Retinal pigment epithelial cell (primary cell): Measurements from ENCODE around the gene SPRYD3.
"Not testable (repeated sequence)": the region's sequence is repeated elsewhere in the genome, so short reads cannot be mapped to it uniquely, and the experiment has no call there.

Experiments
- DNase-seq: peaks from one replicate; pipeline ENCODE4 v3.0.0-alpha.2; 2010; ENCODE audit warnings: low read depth
- H3K4me3 ChIP-seq: 2 replicates; pipeline ENCODE4 v1.5.1; 2011; ENCODE audit warnings: mild to moderate bottlenecking, low read length, control low read depth, moderate library complexity
- CTCF ChIP-seq: conservative IDR thresholded peaks from 2 replicates; pipeline ENCODE4 v1.5.1; 2011; ENCODE audit warnings: low read depth, low read length, control low read depth, inconsistent platforms

Gene SPRYD3

GRCh38 chr12:53045696-53046045 lies 33.5 kb downstream of the SPRYD3 start:
- peak overlapping the region; percentile 73 for H3K4me3 ChIP-seq
- DNase-seq: no peak
- TF ChIP-seq CTCF: no peak

GRCh38 chr12:53044896-53045695 lies 34.1 kb downstream of the SPRYD3 start:
- no peak for TF ChIP-seq CTCF
- no peak overlapping the region for H3K4me3 ChIP-seq
- DNase-seq: no peak

GRCh38 chr12:53044052-53044581 lies 35.1 kb downstream of the SPRYD3 start:
- no peak for DNase-seq
- TF ChIP-seq CTCF: no peak
- H3K4me3 ChIP-seq: no peak overlapping the region

- DNase-seq: no peak
- H3K4me3 ChIP-seq: no peak overlapping the region
- no peak for TF ChIP-seq CTCF
Observed at GRCh38 chr12:53042607-53043454, 36.4 kb downstream of the SPRYD3 start.

- no peak for DNase-seq
- TF ChIP-seq CTCF: no peak
- no peak overlapping the region for H3K4me3 ChIP-seq
Observed at GRCh38 chr12:53039851-53040250, 39.3 kb downstream of the SPRYD3 start.

- TF ChIP-seq CTCF: no peak
- no peak for DNase-seq
- H3K4me3 ChIP-seq: no peak overlapping the region
Observed at GRCh38 chr12:53036802-53037201, 42.4 kb downstream of the SPRYD3 start.

GRCh38 chr12:53034459-53034858 lies 44.7 kb downstream of the SPRYD3 start:
- no peak for TF ChIP-seq CTCF
- DNase-seq: no peak

GRCh38 chr12:53033832-53034231 lies 45.4 kb downstream of the SPRYD3 start:
- not testable (repeated sequence) for H3K4me3 ChIP-seq

More at GRCh38 chr12:53034459-53034858, 44.7 kb downstream of the SPRYD3 start:
- H3K4me3 ChIP-seq: no peak overlapping the region

More at GRCh38 chr12:53033832-53034231, 45.4 kb downstream of the SPRYD3 start:
- DNase-seq: not testable (repeated sequence)
